Gastrocnemius medialis (tissue), 4 donors: ENCODE data around the gene ATP1B1.

Experiments
- POLR2A ChIP-seq, 2 donors: fragments of 450-650 bp; IDR thresholded peaks; one replicate each; pipeline ENCODE4 v1.6.1; 2017; ENCODE audit warnings: antibody characterized with exemption in 2 of 2, mild to moderate bottlenecking in 2 of 2, moderate library complexity in 2 of 2
- TF ChIP-seq, protein P1 (sequence below), 5 experiments: fragments of 450-650 bp in 3 of 5; fragments of 200-600 bp in 2 of 5; sonication (generic) in 2 of 5; IDR thresholded peaks in 4 of 5; conservative IDR thresholded peaks in 1 of 5; 1 replicate in 4 of 5; 2 replicates in 1 of 5; pipeline ENCODE4 v1.5.1; 2016 to 2019; ENCODE audit warnings: antibody characterized with exemption in 5 of 5, mild to moderate bottlenecking in 3 of 5, moderate library complexity in 3 of 5

DNA sequence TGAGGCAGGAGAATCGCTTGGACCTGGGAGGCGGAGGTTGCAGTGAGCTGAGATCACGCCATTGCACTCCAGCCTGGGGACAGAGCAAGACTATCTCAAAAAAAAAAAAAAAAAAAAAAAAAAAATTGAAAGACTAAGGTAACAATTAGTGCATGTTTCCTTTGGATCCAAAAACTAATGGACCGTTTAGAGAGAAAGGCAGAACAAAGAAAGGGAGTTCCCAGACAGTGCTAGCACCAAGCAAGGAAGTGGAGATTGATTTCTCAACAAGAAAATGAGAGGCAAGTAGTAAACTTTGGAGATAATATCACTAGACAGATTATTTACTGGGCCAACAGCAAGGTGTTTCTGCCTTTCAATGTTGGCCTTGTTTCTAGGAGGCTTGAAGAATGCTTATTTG, 24.2 kb downstream of the ATP1B1 start:
- TF ChIP-seq, protein P1, sequence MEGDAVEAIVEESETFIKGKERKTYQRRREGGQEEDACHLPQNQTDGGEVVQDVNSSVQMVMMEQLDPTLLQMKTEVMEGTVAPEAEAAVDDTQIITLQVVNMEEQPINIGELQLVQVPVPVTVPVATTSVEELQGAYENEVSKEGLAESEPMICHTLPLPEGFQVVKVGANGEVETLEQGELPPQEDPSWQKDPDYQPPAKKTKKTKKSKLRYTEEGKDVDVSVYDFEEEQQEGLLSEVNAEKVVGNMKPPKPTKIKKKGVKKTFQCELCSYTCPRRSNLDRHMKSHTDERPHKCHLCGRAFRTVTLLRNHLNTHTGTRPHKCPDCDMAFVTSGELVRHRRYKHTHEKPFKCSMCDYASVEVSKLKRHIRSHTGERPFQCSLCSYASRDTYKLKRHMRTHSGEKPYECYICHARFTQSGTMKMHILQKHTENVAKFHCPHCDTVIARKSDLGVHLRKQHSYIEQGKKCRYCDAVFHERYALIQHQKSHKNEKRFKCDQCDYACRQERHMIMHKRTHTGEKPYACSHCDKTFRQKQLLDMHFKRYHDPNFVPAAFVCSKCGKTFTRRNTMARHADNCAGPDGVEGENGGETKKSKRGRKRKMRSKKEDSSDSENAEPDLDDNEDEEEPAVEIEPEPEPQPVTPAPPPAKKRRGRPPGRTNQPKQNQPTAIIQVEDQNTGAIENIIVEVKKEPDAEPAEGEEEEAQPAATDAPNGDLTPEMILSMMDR (IDR thresholded peaks at IDR 0.05 in 4 of 5, conservative IDR thresholded peaks at IDR 0.05 in 1 of 5): no peak
- TF ChIP-seq POLR2A (IDR thresholded peaks at IDR 0.05): no peak
